HG03095 (cell line): ENCODE measurements around the gene MYRF.

ENCODE experiments used
- ATAC-seq: cut with Tn5 transposase; IDR thresholded peaks from one replicate; pipeline ENCODE4 v1.9.1; 2021; ENCODE audit warnings: moderate library complexity; ENCODE audit not compliant: unreplicated experiment

Gene MYRF

GRCh38 chr11:61792310-61793082, 40.1 kb downstream of the MYRF start, which contains the start of the genes FEN1 and TMEM258:
FEN1 (plus strand) TSS chr11:61792911; CDS start chr11:61795362, 2,451 bp downstream.
TMEM258 (minus strand) TSS chr11:61792599; CDS start chr11:61792558, 41 bp downstream.
- ATAC-seq, result peak; percentile 79

GRCh38 chr11:61793083-61793828, 40.8 kb downstream of the MYRF start:
- peak; percentile 5 for ATAC-seq

- ATAC-seq, result no peak
Observed at GRCh38 chr11:61793829-61794204, 41.4 kb downstream of the MYRF start.

GRCh38 chr11:61794579-61794978, 42.1 kb downstream of the MYRF start:
- no peak for ATAC-seq

- no peak for ATAC-seq
Observed at GRCh38 chr11:61795459-61795858, 43.0 kb downstream of the MYRF start.

- no peak for ATAC-seq
Observed at GRCh38 chr11:61795876-61796526, 43.6 kb downstream of the MYRF start.

- ATAC-seq, result no peak
Observed at GRCh38 chr11:61797263-61797944, 45.0 kb downstream of the MYRF start.

GRCh38 chr11:61799665-61800284, 47.3 kb downstream of the MYRF start:
- no peak for ATAC-seq

GRCh38 chr11:61800331-61801281, 48.2 kb downstream of the MYRF start:
- ATAC-seq, result no peak

GRCh38 chr11:61802605-61803004, 50.2 kb downstream of the MYRF start:
- no peak for ATAC-seq

- no peak for ATAC-seq
Observed at GRCh38 chr11:61803889-61804647, 51.6 kb downstream of the MYRF start.

GRCh38 chr11:61805146-61805545, 52.7 kb downstream of the MYRF start:
- no peak for ATAC-seq

GRCh38 chr11:61806785-61807184, 54.3 kb downstream of the MYRF start:
- ATAC-seq, result no peak

- ATAC-seq, result no peak
Observed at GRCh38 chr11:61810671-61811175, 58.3 kb downstream of the MYRF start.

GRCh38 chr11:61811831-61812230, 59.4 kb downstream of the MYRF start:
- no peak for ATAC-seq

GRCh38 chr11:61812736-61813411, 60.4 kb downstream of the MYRF start:
- ATAC-seq, result no peak

- ATAC-seq, result no peak
Observed at GRCh38 chr11:61814247-61814957, 62.0 kb downstream of the MYRF start.
